Smooth muscle cell (in vitro differentiated cells): Measurements from ENCODE around the gene CYP26A1. TPM values are rescaled to one million over a fixed set of nuclear protein-coding genes. Genes with fewer than 3 reads are reported as not detected.

Source experiments
- DNase-seq: peaks from one replicate; lab custom pipeline; 2025; ENCODE audit not compliant: unreplicated experiment; lab: John Stamatoyannopoulos, UW
- H2AFZ ChIP-seq: fragments of 200-600 bp; sonication (generic); 2 replicates; pipeline ENCODE4 v1.6.0; 2016; ENCODE audit warnings: antibody characterized with exemption, low read depth, mild to moderate bottlenecking
- H3F3A ChIP-seq: fragments of 200-600 bp; sonication (generic); 2 replicates; pipeline ENCODE4 v1.6.0; 2017; ENCODE audit warnings: antibody characterized with exemption, low read depth
- H3K27ac ChIP-seq: fragments of 200-600 bp; sonication (generic); 2 replicates; pipeline ENCODE4 v1.5.1; 2016; ENCODE audit warnings: low read depth, mild to moderate bottlenecking
- H3K27me3 ChIP-seq: fragments of 200-600 bp; sonication (generic); 2 replicates; pipeline ENCODE4 v1.6.1; 2016; ENCODE audit warnings: low read depth, mild to moderate bottlenecking
- H3K36me3 ChIP-seq: fragments of 200-600 bp; sonication (generic); 2 replicates; pipeline ENCODE4 v1.5.1; 2016; ENCODE audit warnings: low read depth
- H3K4me1 ChIP-seq: fragments of 200-600 bp; sonication (generic); 2 replicates; pipeline ENCODE4 v1.5.1; 2016; ENCODE audit warnings: low read depth
- H3K4me2 ChIP-seq: fragments of 200-600 bp; sonication (generic); 2 replicates; pipeline ENCODE4 v1.6.0; 2016; ENCODE audit warnings: mild to moderate bottlenecking
- H3K4me3 ChIP-seq: fragments of 200-600 bp; sonication (generic); 2 replicates; pipeline ENCODE4 v1.5.1; 2016; ENCODE audit warnings: mild to moderate bottlenecking
- H3K79me2 ChIP-seq: fragments of 200-600 bp; sonication (generic); 2 replicates; pipeline ENCODE4 v1.6.0; 2016; ENCODE audit warnings: low read depth, mild to moderate bottlenecking
- H3K9ac ChIP-seq: fragments of 200-600 bp; sonication (generic); 2 replicates; pipeline ENCODE4 v1.6.0; 2016; ENCODE audit warnings: low read depth
- H3K9me3 ChIP-seq: fragments of 200-600 bp; sonication (generic); replicated peaks from 2 replicates; pipeline ENCODE4 v1.5.1; 2016; ENCODE audit warnings: low read depth
- H4K20me1 ChIP-seq: fragments of 200-600 bp; sonication (generic); 2 replicates; pipeline ENCODE4 v1.6.0; 2016; ENCODE audit warnings: low read depth
- CTCF ChIP-seq: fragments of 200-600 bp; sonication (generic); IDR thresholded peaks from 2 replicates; pipeline ENCODE4 v1.5.1; 2017; ENCODE audit warnings: borderline replicate concordance, mild to moderate bottlenecking, antibody characterized with exemption; ENCODE audit not compliant: insufficient read depth, poor library complexity, severe bottlenecking
- WGBS: methylation state at CpG from one replicate; pipeline ENCODE4 v1.1.7; 2016; ENCODE audit warnings: low lambda C conversion rate; 5-methylcytosine and 5-hydroxymethylcytosine counted together
- polyA plus RNA-seq: library from polyadenylated mRNA; unstranded; fragments of >200 nt; fragmentation: Nextera tagmentation; extraction: Ambion mirVana; gene quantifications from 2 replicates; pipeline ENCODE4 v1.2.1, GENCODE V29; 2016
- total RNA-seq: library from RNA; depleted of rRNA; stranded (reverse); fragments of >200 nt; gene quantifications from 2 replicates; pipeline ENCODE4 v1.2.3, GENCODE V29; 2014

The CYP26A1 gene
- total RNA-seq (not detected in 2 replicates), polyA plus RNA-seq (0.14 TPM in 1 of 2 replicates, not detected in the other)

- no peaks in the 10 kb centered on the region for H3K79me2 ChIP-seq
- H3K9ac ChIP-seq, result no peak within 1 kb of the TSS
- H3F3A ChIP-seq, result no peaks in the 10 kb centered on the region
- no peak within 1 kb of the TSS for H3K27ac ChIP-seq
- peaks cover 96% of the 10 kb centered on the region for H3K27me3 ChIP-seq
- TF ChIP-seq CTCF, result no peak
- no peak within 1 kb of the TSS for H2AFZ ChIP-seq
- H3K4me1 ChIP-seq, result peaks cover 34% of the 10 kb centered on the region
- peak within 1 kb of the TSS; percentile 26 for H3K4me3 ChIP-seq
- no peaks in the 10 kb centered on the region for H3K9me3 ChIP-seq
- DNase-seq, result no peak
- no peaks in the 10 kb centered on the region for H4K20me1 ChIP-seq
- H3K4me2 ChIP-seq, result peak within 1 kb of the TSS; percentile 77
- 3% methylated on average over 49 of the region's 52 CpGs for WGBS
- no peaks in the 10 kb centered on the region for H3K36me3 ChIP-seq
Measured at GRCh38 chr10:93073539-93074146, at the start of gene CYP26A1. Gene CYP26A1 (plus strand): TSS chr10:93073893. CDS start chr10:93073935, 42 bp downstream.

- Histone ChIP-seq H2AFZ (no peak overlapping the region), H3K4me2 (no peak overlapping the region), H4K20me1 (no peaks in the 10 kb centered on the region), H3K27ac (no peak overlapping the region), H3K9me3 (peaks cover 3% of the 10 kb centered on the region), H3K4me3 (no peak overlapping the region), H3K79me2 (no peaks in the 10 kb centered on the region), H3F3A (no peaks in the 10 kb centered on the region), H3K4me1 (peaks cover 5% of the 10 kb centered on the region), H3K36me3 (no peaks in the 10 kb centered on the region), H3K9ac (no peak overlapping the region), H3K27me3 (no peaks in the 10 kb centered on the region)
- no peak for TF ChIP-seq CTCF
- no peak for DNase-seq
- WGBS, result 80% methylated on average over 2 of the region's 2 CpGs
Measured at GRCh38 chr10:93026072-93026471, 47.6 kb upstream of the CYP26A1 start.

GRCh38 chr10:93027508-93027907, 46.2 kb upstream of the CYP26A1 start:
- H3K9ac ChIP-seq, result no peak overlapping the region
- no peaks in the 10 kb centered on the region for H3K36me3 ChIP-seq
- no peak overlapping the region for H2AFZ ChIP-seq
- peaks cover 5% of the 10 kb centered on the region for H3K4me1 ChIP-seq
- no peak overlapping the region for H3K4me3 ChIP-seq
- DNase-seq, result no peak
- peaks cover 3% of the 10 kb centered on the region for H3K9me3 ChIP-seq
- H3F3A ChIP-seq, result no peaks in the 10 kb centered on the region
- H3K4me2 ChIP-seq, result no peak overlapping the region
- no peaks in the 10 kb centered on the region for H4K20me1 ChIP-seq
- no peak for TF ChIP-seq CTCF
- H3K27ac ChIP-seq, result no peak overlapping the region
- H3K79me2 ChIP-seq, result no peaks in the 10 kb centered on the region
- H3K27me3 ChIP-seq, result no peaks in the 10 kb centered on the region

GRCh38 chr10:93028883-93029282, 44.8 kb upstream of the CYP26A1 start:
- Histone ChIP-seq H3K79me2 (no peaks in the 10 kb centered on the region), H3K4me1 (peaks cover 10% of the 10 kb centered on the region), H2AFZ (no peak overlapping the region), H3F3A (no peaks in the 10 kb centered on the region), H3K9ac (no peak overlapping the region), H4K20me1 (no peaks in the 10 kb centered on the region), H3K27me3 (no peaks in the 10 kb centered on the region), H3K9me3 (peaks cover 3% of the 10 kb centered on the region), H3K36me3 (no peaks in the 10 kb centered on the region), H3K4me2 (no peak overlapping the region), H3K27ac (no peak overlapping the region), H3K4me3 (no peak overlapping the region)
- no peak for TF ChIP-seq CTCF
- WGBS, result 62% methylated on average over 2 of the region's 2 CpGs
- DNase-seq, result no peak
